ENCODE results near the gene TMEM145.
"Not testable (repeated sequence)": the region's sequence is repeated elsewhere in the genome, so short reads cannot be mapped to it uniquely, and the experiment has no call there.

DNA sequence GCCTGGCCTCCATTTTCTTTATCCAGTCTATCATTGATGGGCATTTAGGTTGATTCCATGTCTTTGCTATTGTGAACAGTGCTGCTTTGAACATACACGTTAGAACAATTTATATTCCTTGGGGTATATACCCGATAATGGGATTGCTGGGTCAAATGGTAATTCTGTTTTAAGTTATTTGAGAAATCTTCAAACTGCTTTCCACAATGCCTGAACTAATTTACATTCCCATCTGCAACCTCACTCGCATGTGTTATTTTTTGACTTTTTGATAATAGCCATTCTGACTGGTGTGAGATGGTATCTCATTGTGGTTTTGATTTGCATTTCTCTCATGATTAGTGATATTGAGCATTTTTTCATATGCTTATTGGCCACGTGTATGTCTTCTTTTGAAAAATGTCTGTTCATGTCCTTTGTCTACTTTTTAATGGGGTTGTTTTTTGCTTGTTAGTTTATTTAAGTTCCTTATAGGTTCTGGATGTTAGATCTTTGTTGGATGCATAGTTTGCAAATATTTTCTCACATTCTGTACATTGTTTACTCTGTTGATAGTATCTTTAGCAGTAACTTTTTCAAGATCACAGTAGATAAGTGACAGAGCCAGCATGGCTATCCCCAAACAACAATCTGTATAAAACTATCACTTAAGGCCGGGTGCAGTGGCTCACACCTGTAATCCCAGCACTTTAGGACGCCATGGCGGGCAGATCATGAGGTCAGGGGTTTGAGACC, 26.2 kb downstream of the TMEM145 start:
- TF ChIP-seq REST (IDR thresholded peaks at IDR 0.05; ENCODE audit: insufficient read depth in 1 of 2, low read depth in 2 of 2, low read length in 1 of 2); CTCF (IDR thresholded peaks at IDR 0.05): not testable (repeated sequence)

Data from Panc1 (cell line).